Measurements from ENCODE around the gene PTS. TPM values are rescaled to one million over a fixed set of nuclear protein-coding genes. Genes with fewer than 3 reads are reported as not detected.

Gene PTS
- total and polyA plus RNA-seq, 2 donors from 2014 or later: 40.6 to 76.4 TPM

GRCh38 chr11:112267188-112267591, 41.0 kb downstream of the PTS start:
- no peaks in the 10 kb centered on the region for H3K4me1 ChIP-seq (ENCODE audit: control insufficient read depth in 2 of 3, insufficient read depth in 2 of 3, low read depth in 1 of 3, low read length in 3 of 3)
- H3K36me3 ChIP-seq (ENCODE audit: control insufficient read depth in 2 of 3, insufficient read depth in 3 of 3, low read length in 3 of 3): no peaks in the 10 kb centered on the region
- no peak for FAIRE-seq
- no peak overlapping the region for H3K27ac ChIP-seq (ENCODE audit: low read depth in 2 of 2, low read length in 2 of 2)
- DNase-seq: no peak
- intact Hi-C loops (cut with DNase I): no loop called here
- no peak overlapping the region for H3K9ac ChIP-seq (ENCODE audit: low read length in 3 of 3)
- H3K4me3 ChIP-seq (ENCODE audit: low read length in 3 of 3): no peak overlapping the region
- no peaks in the 10 kb centered on the region for H3K27me3 ChIP-seq (ENCODE audit: control insufficient read depth, insufficient read depth, low read length)
- TF ChIP-seq CTCF (IDR thresholded peaks at IDR 0.05; ENCODE audit: borderline replicate concordance, extremely low read depth, insufficient read depth): no peak
- H3K9me3 ChIP-seq (ENCODE audit: control insufficient read depth in 2 of 3, insufficient read depth in 1 of 3, low read length in 3 of 3): no peaks in the 10 kb centered on the region

GRCh38 chr11:112268406-112268805, 42.2 kb downstream of the PTS start:
- H3K9ac ChIP-seq (ENCODE audit: low read length in 3 of 3): no peak overlapping the region
- FAIRE-seq (no peak), DNase-seq (no peak)
- H3K36me3 ChIP-seq (ENCODE audit: control insufficient read depth in 2 of 3, insufficient read depth in 3 of 3, low read length in 3 of 3): no peaks in the 10 kb centered on the region
- H3K4me3 ChIP-seq (ENCODE audit: low read length in 3 of 3): no peak overlapping the region
- no peaks in the 10 kb centered on the region for H3K27me3 ChIP-seq (ENCODE audit: control insufficient read depth, insufficient read depth, low read length)
- intact Hi-C loops (cut with DNase I): no loop called here
- H3K9me3 ChIP-seq (ENCODE audit: control insufficient read depth in 2 of 3, insufficient read depth in 1 of 3, low read length in 3 of 3): no peaks in the 10 kb centered on the region
- TF ChIP-seq CTCF (IDR thresholded peaks at IDR 0.05; ENCODE audit: borderline replicate concordance, extremely low read depth, insufficient read depth): no peak
- H3K4me1 ChIP-seq (ENCODE audit: control insufficient read depth in 2 of 3, insufficient read depth in 2 of 3, low read depth in 1 of 3, low read length in 3 of 3): no peaks in the 10 kb centered on the region
- H3K27ac ChIP-seq (ENCODE audit: low read depth in 2 of 2, low read length in 2 of 2): no peak overlapping the region

- Histone ChIP-seq H3K27me3 (ENCODE audit: control insufficient read depth, insufficient read depth, low read length) (no peaks in the 10 kb centered on the region), H3K9ac (ENCODE audit: low read length in 3 of 3) (no peak overlapping the region), H3K36me3 (ENCODE audit: control insufficient read depth in 2 of 3, insufficient read depth in 3 of 3, low read length in 3 of 3) (no peaks in the 10 kb centered on the region), H3K4me1 (ENCODE audit: control insufficient read depth in 2 of 3, insufficient read depth in 2 of 3, low read depth in 1 of 3, low read length in 3 of 3) (no peaks in the 10 kb centered on the region), H3K4me3 (ENCODE audit: low read length in 3 of 3) (no peak overlapping the region), H3K9me3 (ENCODE audit: control insufficient read depth in 2 of 3, insufficient read depth in 1 of 3, low read length in 3 of 3) (no peaks in the 10 kb centered on the region), H3K27ac (ENCODE audit: low read depth in 2 of 2, low read length in 2 of 2) (no peak overlapping the region)
- no peak for DNase-seq
- no peak for TF ChIP-seq CTCF (IDR thresholded peaks at IDR 0.05; ENCODE audit: borderline replicate concordance, extremely low read depth, insufficient read depth)
- no peak for FAIRE-seq
- intact Hi-C loops (cut with DNase I): no loop called here
Measured at GRCh38 chr11:112269139-112269538, 42.9 kb downstream of the PTS start.

GRCh38 chr11:112270551-112271180, 44.4 kb downstream of the PTS start:
- peak overlapping the region in 2 of 3 donors; percentile 14 to 37 for H3K4me3 ChIP-seq (ENCODE audit: low read length in 3 of 3)
- intact Hi-C loops (cut with DNase I): no loop called here
- no peaks in the 10 kb centered on the region for H3K36me3 ChIP-seq (ENCODE audit: control insufficient read depth in 2 of 3, insufficient read depth in 3 of 3, low read length in 3 of 3)
- no peak for FAIRE-seq
- peak overlapping the region in 1 of 3 donors; percentile 19 for H3K9ac ChIP-seq (ENCODE audit: low read length in 3 of 3)
- no peaks in the 10 kb centered on the region for H3K9me3 ChIP-seq (ENCODE audit: control insufficient read depth in 2 of 3, insufficient read depth in 1 of 3, low read length in 3 of 3)
- H3K27me3 ChIP-seq (ENCODE audit: control insufficient read depth, insufficient read depth, low read length): no peaks in the 10 kb centered on the region
- DNase-seq: no peak
- no peak overlapping the region for H3K27ac ChIP-seq (ENCODE audit: low read depth in 2 of 2, low read length in 2 of 2)
- TF ChIP-seq CTCF (IDR thresholded peaks at IDR 0.05; ENCODE audit: borderline replicate concordance, extremely low read depth, insufficient read depth): no peak
- no peaks in the 10 kb centered on the region for H3K4me1 ChIP-seq (ENCODE audit: control insufficient read depth in 2 of 3, insufficient read depth in 2 of 3, low read depth in 1 of 3, low read length in 3 of 3)
